Psoas muscle (tissue), 8 donors: Measurements from ENCODE around the gene UNK. TPM values are rescaled to one million over a fixed set of nuclear protein-coding genes. Genes with fewer than 3 reads are reported as not detected.

Experiments used
- ATAC-seq, 4 donors: fragments of 200-7000 bp; cut with Tn5 transposase; one replicate each; pipeline ENCODE4 v1.9.1; 2020; ENCODE audit warnings: moderate library complexity in 3 of 4, mild to moderate bottlenecking in 2 of 4
- DNase-seq, 2 donors: peaks; one replicate each; pipeline ENCODE4 v3.0.0-alpha.2; 2020
- H3K27ac ChIP-seq: fragments of 200-600 bp; one replicate; pipeline ENCODE4 v1.8.0; 2022
- H3K27me3 ChIP-seq, 3 donors: fragments of 200-600 bp in 1 of 3; one replicate each; pipeline versions ENCODE4 v1.6.1 to v1.8.0; 2013 to 2022; ENCODE audit warnings: low read length in 2 of 3, mild to moderate bottlenecking in 2 of 3, moderate library complexity in 1 of 3; ENCODE audit not compliant: insufficient read depth in 3 of 3
- H3K36me3 ChIP-seq, 2 donors: fragments of 200-600 bp in 1 of 2; one replicate each; pipeline versions ENCODE4 v1.6.1 to v1.8.0; 2013 to 2022; ENCODE audit warnings: low read depth in 1 of 2, mild to moderate bottlenecking in 1 of 2, moderate library complexity in 1 of 2; ENCODE audit not compliant: insufficient read depth in 1 of 2
- H3K4me1 ChIP-seq: fragments of 200-600 bp; one replicate; pipeline ENCODE4 v1.8.0; 2022
- H3K4me3 ChIP-seq: fragments of 200-600 bp; one replicate; pipeline ENCODE4 v1.8.0; 2022; ENCODE audit warnings: mild to moderate bottlenecking
- H3K9me3 ChIP-seq: fragments of 200-600 bp; one replicate; pipeline ENCODE4 v1.8.0; 2022
- CTCF ChIP-seq: fragments of 200-600 bp; IDR thresholded peaks from one replicate; pipeline ENCODE4 v1.8.0; 2022; ENCODE audit warnings: antibody characterized with exemption
- WGBS, 3 donors: extraction: QIAGEN DNeasy Blood & Tissue Kit; methylation state at CpG; one replicate each; pipeline versions ENCODE4 v1.1.6 to v1.1.7; 2013; 5-methylcytosine and 5-hydroxymethylcytosine counted together
- intact Hi-C, 2 donors: fragments of 100-400 bp; cut with DNase I; formaldehyde crosslinking; loops; one replicate each; pipeline versions ENCODE4 v1.11.0 to v1.14.2; 2022
- long read RNA-seq, 2 donors: library from polyadenylated mRNA; unstranded; transcript quantifications; one replicate each; pipeline ENCODE4 v2.0.0, GENCODE V29; 2021
- polyA plus RNA-seq, 3 donors: library from polyadenylated mRNA; stranded (reverse); fragments of 200-250 nt; gene quantifications; one replicate each; pipeline ENCODE4 v1.2.3, GENCODE V29; 2013
- total RNA-seq, 4 donors: library from RNA; stranded (reverse); fragmentation: NEBNext Ultra II Directional in 2 of 4; extraction: Animal tissue kit (Norgen Biotek cat#: 25700) in 2 of 4; gene quantifications; one replicate each; pipeline versions ENCODE4 v1.2.1 to v1.2.4, GENCODE V29; 2021 to 2023
- donor health status: healthy with polysubstance abuse.
- donor health status: DM: no; HTN: no; CAD: no; lungs with moderate emphysema.
- donor health status: Bipolar disorder and iron deficiency.
- donor health status: healthy.
- donor health status: DM: yes; HTN: yes; CAD: no.
- donor health status: DM: no; HTN: no; CAD: no.
- donor health status: DM: no; HTN: no; CAD: no.
- donor health status: DM: yes; HTN: yes; CAD: no.

Gene UNK
- total RNA-seq (10 to 100 TPM in 1 of 4 donors, 1 to 10 TPM in 3; 7.9 to 11.6 (median 8.2) TPM), polyA plus RNA-seq (10 to 100 TPM in 1 of 3 donors, 1 to 10 TPM in 2; 6.9 to 13.7 (median 9.5) TPM)
- long read RNA-seq, donor 1, partial matches to known transcripts, result 2 of 3 reads
- long read RNA-seq, donor 1, other reads (novel, unspliced or antisense), result 1 of 3 reads
- long read RNA-seq, donor 2, partial matches to known transcripts, result 2 of 5 reads
- long read RNA-seq, donor 2, other reads (novel, unspliced or antisense), result 3 of 5 reads

- no peak for TF ChIP-seq CTCF
- H3K27ac ChIP-seq, result peak within 1 kb of the TSS; percentile 96
- DNase-seq (peak; percentile 97 to 99), ATAC-seq (peak; percentile 88 to 91 (median 90))
- no peaks in the 10 kb centered on the region for H3K27me3 ChIP-seq
- H3K4me1 ChIP-seq, result peaks cover 28% of the 10 kb centered on the region
- WGBS, 3 donors, result 0% methylated on average over 25 to 45 of the region's 45 CpGs
- H3K9me3 ChIP-seq, result no peaks in the 10 kb centered on the region
- peak within 1 kb of the TSS; percentile 75 for H3K4me3 ChIP-seq
- intact Hi-C loops, result loop anchor here (5.0 kb wide), 2 partner anchors 43 to 63 kb away; no protein-coding TSS in a partner anchor
- H3K36me3 ChIP-seq, result no peaks in the 10 kb centered on the region
Measured at GRCh38 chr17:75784473-75785015, at the start of gene UNK. UNK (plus strand) TSS chr17:75784806; CDS start chr17:75784881, 75 bp downstream.

- WGBS, 3 donors, result 85% methylated on average over 26 of the region's 26 CpGs
- no peaks in the 10 kb centered on the region for H3K36me3 ChIP-seq
- no peaks in the 10 kb centered on the region for H3K9me3 ChIP-seq
- H3K27me3 ChIP-seq, result no peaks in the 10 kb centered on the region
- DNase-seq (no peak), ATAC-seq (no peak)
- intact Hi-C loops, result loop anchor here in 1 of 2 donors (10.0 kb wide), 1 partner anchor 392 kb away; no protein-coding TSS in a partner anchor
- no peaks in the 10 kb centered on the region for H3K4me1 ChIP-seq
- H3K27ac ChIP-seq, result no peak overlapping the region
- TF ChIP-seq CTCF, result no peak
- no peak overlapping the region for H3K4me3 ChIP-seq
Measured at GRCh38 chr17:75736173-75736835, 48.3 kb upstream of the UNK start.

- Histone ChIP-seq H3K36me3 (no peaks in the 10 kb centered on the region), H3K4me3 (no peak overlapping the region), H3K27ac (no peak overlapping the region), H3K4me1 (no peaks in the 10 kb centered on the region), H3K9me3 (no peaks in the 10 kb centered on the region), H3K27me3 (no peaks in the 10 kb centered on the region)
- intact Hi-C loops, result loop anchor here in 1 of 2 donors (10.0 kb wide), 1 partner anchor 393 kb away; no protein-coding TSS in a partner anchor
- WGBS, 3 donors, result 73 to 76% (median 74%) methylated on average over 15 to 20 of the region's 20 CpGs
- no peak for TF ChIP-seq CTCF
- ATAC-seq (no peak), DNase-seq (no peak)
Measured at GRCh38 chr17:75737133-75737962, 47.3 kb upstream of the UNK start.

- intact Hi-C loops, result loop anchor here in 1 of 2 donors (10.0 kb wide), 1 partner anchor 394 kb away; no protein-coding TSS in a partner anchor
- no peaks in the 10 kb centered on the region for H3K4me1 ChIP-seq
- no peaks in the 10 kb centered on the region for H3K27me3 ChIP-seq
- peak in 3 of 4 donors; percentile 34 to 54 (median 44) for ATAC-seq
- H3K27ac ChIP-seq, result no peak overlapping the region
- no peaks in the 10 kb centered on the region for H3K9me3 ChIP-seq
- no peak overlapping the region for H3K4me3 ChIP-seq
- TF ChIP-seq CTCF, result no peak
- 43 to 53% (median 51%) methylated on average over 14 of the region's 14 CpGs for WGBS, 3 donors
- peak in 1 of 2 donors; percentile 44 for DNase-seq
- H3K36me3 ChIP-seq, result no peaks in the 10 kb centered on the region
Measured at GRCh38 chr17:75738218-75738802, 46.3 kb upstream of the UNK start.
